Hepatocyte (in vitro differentiated cells): ENCODE data around the gene RUNX1.

Experiments
- EZH2 ChIP-seq: fragments of 200-600 bp; sonication (generic); IDR thresholded peaks from 2 replicates; pipeline ENCODE4 v1.6.1; 2016; ENCODE audit warnings: antibody characterized with exemption, mild to moderate bottlenecking, borderline replicate concordance
- EZH2phosphoT487 ChIP-seq: fragments of 200-600 bp; sonication (generic); IDR thresholded peaks from one replicate; pipeline ENCODE4 v1.6.1; 2018; ENCODE audit warnings: antibody characterized with exemption, mild to moderate bottlenecking, low read depth, moderate library complexity; ENCODE audit not compliant: unreplicated experiment, severe bottlenecking
- TF ChIP-seq, protein P1 (sequence below): fragments of 200-600 bp; sonication (generic); IDR thresholded peaks from 2 replicates; pipeline ENCODE4 v1.5.1; 2016; ENCODE audit warnings: antibody characterized with exemption, mild to moderate bottlenecking; ENCODE audit not compliant: poor library complexity

DNA sequence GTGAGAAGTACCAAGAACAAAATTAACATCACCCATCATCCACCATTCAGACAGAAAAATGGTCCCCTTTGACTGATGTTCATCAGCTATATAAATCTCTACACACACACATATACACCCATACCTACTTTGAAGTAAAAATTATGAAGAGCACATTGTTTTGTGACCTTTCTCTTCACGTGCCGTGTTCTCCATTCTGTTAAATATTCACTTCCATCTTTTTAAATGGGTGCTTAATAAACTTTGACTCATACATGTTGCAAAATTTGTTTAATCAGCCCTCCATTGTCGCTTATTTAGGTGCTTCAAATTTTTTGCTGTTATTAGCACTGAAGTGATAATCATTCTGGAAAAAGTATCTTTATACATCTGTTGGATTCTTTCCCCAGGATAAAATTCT is 300.2 kb downstream of the RUNX1 start:
- TF ChIP-seq, protein P1, sequence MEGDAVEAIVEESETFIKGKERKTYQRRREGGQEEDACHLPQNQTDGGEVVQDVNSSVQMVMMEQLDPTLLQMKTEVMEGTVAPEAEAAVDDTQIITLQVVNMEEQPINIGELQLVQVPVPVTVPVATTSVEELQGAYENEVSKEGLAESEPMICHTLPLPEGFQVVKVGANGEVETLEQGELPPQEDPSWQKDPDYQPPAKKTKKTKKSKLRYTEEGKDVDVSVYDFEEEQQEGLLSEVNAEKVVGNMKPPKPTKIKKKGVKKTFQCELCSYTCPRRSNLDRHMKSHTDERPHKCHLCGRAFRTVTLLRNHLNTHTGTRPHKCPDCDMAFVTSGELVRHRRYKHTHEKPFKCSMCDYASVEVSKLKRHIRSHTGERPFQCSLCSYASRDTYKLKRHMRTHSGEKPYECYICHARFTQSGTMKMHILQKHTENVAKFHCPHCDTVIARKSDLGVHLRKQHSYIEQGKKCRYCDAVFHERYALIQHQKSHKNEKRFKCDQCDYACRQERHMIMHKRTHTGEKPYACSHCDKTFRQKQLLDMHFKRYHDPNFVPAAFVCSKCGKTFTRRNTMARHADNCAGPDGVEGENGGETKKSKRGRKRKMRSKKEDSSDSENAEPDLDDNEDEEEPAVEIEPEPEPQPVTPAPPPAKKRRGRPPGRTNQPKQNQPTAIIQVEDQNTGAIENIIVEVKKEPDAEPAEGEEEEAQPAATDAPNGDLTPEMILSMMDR = no peak
- TF ChIP-seq EZH2phosphoT487 = no peak
- no peak for TF ChIP-seq EZH2
